Neural cell (in vitro differentiated cells): ENCODE results near the gene NDUFAB1. TPM values are rescaled to one million over a fixed set of nuclear protein-coding genes. Genes with fewer than 3 reads are reported as not detected.
"Not testable (repeated sequence)": the region's sequence is repeated elsewhere in the genome, so short reads cannot be mapped to it uniquely, and the experiment has no call there.

ENCODE experiments used
- H2AFZ ChIP-seq: fragments of 200-600, 300-800 bp; sonication (generic), shearing (Covaris generic); 2 replicates; pipeline ENCODE4 v1.6.0; 2014; ENCODE audit warnings: low read depth, mild to moderate bottlenecking, antibody characterized with exemption, low read length, moderate library complexity
- H3F3A ChIP-seq: fragments of 200-600 bp; shearing (Covaris generic); 2 replicates; pipeline ENCODE4 v1.6.1; 2016; ENCODE audit warnings: mild to moderate bottlenecking, moderate library complexity, mixed read lengths, antibody characterized with exemption, low read length; ENCODE audit not compliant: insufficient read depth, poor library complexity, severe bottlenecking
- H3K27ac ChIP-seq: fragments of 200-600, 300-800 bp; sonication (generic), shearing (Covaris generic); 2 replicates; pipeline ENCODE4 v1.5.1; 2014; ENCODE audit warnings: mild to moderate bottlenecking, low read length, moderate library complexity
- H3K27me3 ChIP-seq: fragments of 300-800, 200-600 bp; sonication (generic), shearing (Covaris generic); 2 replicates; pipeline ENCODE4 v1.6.0; 2014; ENCODE audit warnings: mild to moderate bottlenecking, low read depth, low read length, moderate library complexity; ENCODE audit not compliant: insufficient read depth
- H3K36me3 ChIP-seq: fragments of 300-800, 200-600 bp; sonication (generic), shearing (Covaris generic); 2 replicates; pipeline ENCODE4 v1.5.1; 2014; ENCODE audit warnings: mild to moderate bottlenecking, antibody characterized with exemption, low read length, moderate library complexity; ENCODE audit not compliant: insufficient read depth
- H3K4me2 ChIP-seq: fragments of 300-800, 200-600 bp; sonication (generic), shearing (Covaris generic); 2 replicates; pipeline ENCODE4 v1.6.0; 2014; ENCODE audit warnings: mild to moderate bottlenecking, low read length
- H3K4me3 ChIP-seq: fragments of 300-800, 200-600 bp; sonication (generic), shearing (Covaris generic); 2 replicates; pipeline ENCODE4 v1.5.1; 2014; ENCODE audit warnings: mild to moderate bottlenecking, low read length, moderate library complexity
- H3K79me2 ChIP-seq: fragments of 200-600 bp; shearing (Covaris generic); replicated peaks from 2 replicates; pipeline ENCODE4 v1.6.0; 2014; ENCODE audit warnings: mild to moderate bottlenecking, low read length, moderate library complexity; ENCODE audit not compliant: insufficient read depth
- H3K9ac ChIP-seq: fragments of 300-800, 200-600 bp; sonication (generic), shearing (Covaris generic); 2 replicates; pipeline ENCODE4 v1.6.1; 2016; ENCODE audit warnings: mild to moderate bottlenecking, low read length, mixed read lengths
- H3K9me2 ChIP-seq: fragments of 200-600 bp; shearing (Covaris generic); 2 replicates; pipeline ENCODE4 v1.6.1; 2016; ENCODE audit warnings: mild to moderate bottlenecking, low read length, mixed read lengths; ENCODE audit not compliant: insufficient read depth
- H3K9me3 ChIP-seq: fragments of 200-600, 300-800 bp; sonication (generic), shearing (Covaris generic); 2 replicates; pipeline ENCODE4 v1.6.1; 2016; ENCODE audit warnings: mild to moderate bottlenecking, mixed run types, low read length, moderate library complexity, mixed read lengths
- H4K20me1 ChIP-seq: fragments of 200-600 bp; shearing (Covaris generic); 2 replicates; pipeline ENCODE4 v1.6.1; 2016; ENCODE audit warnings: mild to moderate bottlenecking, mixed run types; ENCODE audit not compliant: insufficient read depth
- EP300 ChIP-seq: fragments of 450-650 bp; conservative IDR thresholded peaks from 2 replicates; pipeline ENCODE4 v1.6.1; 2014; ENCODE audit warnings: antibody characterized with exemption, mild to moderate bottlenecking, moderate library complexity; ENCODE audit not compliant: poor library complexity, severe bottlenecking
- EZH2 ChIP-seq: fragments of 200-600, 300-800 bp; shearing (Covaris generic), sonication (generic); IDR thresholded peaks from 2 replicates; pipeline ENCODE4 v1.6.1; 2014; ENCODE audit warnings: antibody characterized with exemption, low read length, borderline replicate concordance, mild to moderate bottlenecking; ENCODE audit not compliant: insufficient read depth, poor library complexity, severe bottlenecking
- MXI1 ChIP-seq: fragments of 450-650 bp; conservative IDR thresholded peaks from 2 replicates; pipeline ENCODE4 v1.6.1; 2014; ENCODE audit warnings: antibody characterized with exemption, mild to moderate bottlenecking; ENCODE audit not compliant: poor library complexity, severe bottlenecking
- POLR2AphosphoS5 ChIP-seq: IDR thresholded peaks from 2 replicates; pipeline ENCODE4 v1.6.1; 2012
- RAD21 ChIP-seq: fragments of 450-650 bp; conservative IDR thresholded peaks from 2 replicates; pipeline ENCODE4 v1.6.1; 2014; ENCODE audit warnings: antibody characterized with exemption, mild to moderate bottlenecking, moderate library complexity
- SMC3 ChIP-seq: fragments of 450-650 bp; conservative IDR thresholded peaks from 2 replicates; pipeline ENCODE4 v1.6.1; 2014; ENCODE audit warnings: antibody characterized with exemption, mild to moderate bottlenecking, moderate library complexity; ENCODE audit not compliant: poor library complexity
- TAF1 ChIP-seq: IDR thresholded peaks from 2 replicates; pipeline ENCODE4 v1.6.1; 2012; ENCODE audit warnings: low read depth
- polyA plus RNA-seq: library from polyadenylated mRNA; depleted of rRNA; stranded (reverse); fragments of >200 nt; gene quantifications from 2 replicates; pipeline ENCODE4 v1.2.3, GENCODE V29; 2014
- TF ChIP-seq, protein P1 (sequence below): IDR thresholded peaks from 2 replicates; pipeline ENCODE4 v1.6.1; 2012; ENCODE audit warnings: borderline replicate concordance
- TF ChIP-seq, protein P2 (sequence below): fragments of 450-650 bp; IDR thresholded peaks from 2 replicates; pipeline ENCODE4 v1.5.1; 2014; ENCODE audit warnings: antibody characterized with exemption, mild to moderate bottlenecking, moderate library complexity; ENCODE audit not compliant: poor library complexity, severe bottlenecking

The NDUFAB1 gene
- polyA plus RNA-seq, 1 donor from 2014 or later, result 492 TPM

DNA sequence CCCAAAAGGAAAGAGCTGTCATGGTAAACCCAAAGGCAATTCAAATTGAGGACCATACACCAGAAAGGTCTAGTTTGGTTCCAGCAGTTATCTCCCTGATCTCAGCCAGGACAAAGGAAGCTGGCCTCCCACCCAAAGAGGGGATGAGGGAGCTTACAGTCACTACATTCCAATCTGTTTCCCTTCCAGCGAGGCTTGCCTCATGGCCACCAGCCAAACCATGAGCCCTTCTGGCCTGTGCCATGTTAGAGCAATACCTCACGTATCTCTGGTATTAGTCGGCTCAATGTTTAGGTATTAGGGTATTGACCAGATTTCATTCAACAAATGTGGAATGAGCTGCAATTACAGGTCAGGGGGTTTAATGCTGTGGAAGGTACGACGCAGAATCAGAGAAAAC lies 8.4 kb downstream of the NDUFAB1 start:
- Histone ChIP-seq H3K9ac (no peak overlapping the region), H4K20me1 (no peaks in the 10 kb centered on the region), H3K79me2 (peaks cover 11% of the 10 kb centered on the region), H3F3A (no peaks in the 10 kb centered on the region), H3K4me2 (no peak overlapping the region), H3K9me2 (no peaks in the 10 kb centered on the region), H3K27me3 (no peaks in the 10 kb centered on the region), H3K27ac (no peak overlapping the region), H3K9me3 (no peaks in the 10 kb centered on the region), H3K4me3 (no peak overlapping the region), H3K36me3 (no peaks in the 10 kb centered on the region), H2AFZ (no peak overlapping the region)
- no peak for TF ChIP-seq SMC3
- TF ChIP-seq, protein P1, sequence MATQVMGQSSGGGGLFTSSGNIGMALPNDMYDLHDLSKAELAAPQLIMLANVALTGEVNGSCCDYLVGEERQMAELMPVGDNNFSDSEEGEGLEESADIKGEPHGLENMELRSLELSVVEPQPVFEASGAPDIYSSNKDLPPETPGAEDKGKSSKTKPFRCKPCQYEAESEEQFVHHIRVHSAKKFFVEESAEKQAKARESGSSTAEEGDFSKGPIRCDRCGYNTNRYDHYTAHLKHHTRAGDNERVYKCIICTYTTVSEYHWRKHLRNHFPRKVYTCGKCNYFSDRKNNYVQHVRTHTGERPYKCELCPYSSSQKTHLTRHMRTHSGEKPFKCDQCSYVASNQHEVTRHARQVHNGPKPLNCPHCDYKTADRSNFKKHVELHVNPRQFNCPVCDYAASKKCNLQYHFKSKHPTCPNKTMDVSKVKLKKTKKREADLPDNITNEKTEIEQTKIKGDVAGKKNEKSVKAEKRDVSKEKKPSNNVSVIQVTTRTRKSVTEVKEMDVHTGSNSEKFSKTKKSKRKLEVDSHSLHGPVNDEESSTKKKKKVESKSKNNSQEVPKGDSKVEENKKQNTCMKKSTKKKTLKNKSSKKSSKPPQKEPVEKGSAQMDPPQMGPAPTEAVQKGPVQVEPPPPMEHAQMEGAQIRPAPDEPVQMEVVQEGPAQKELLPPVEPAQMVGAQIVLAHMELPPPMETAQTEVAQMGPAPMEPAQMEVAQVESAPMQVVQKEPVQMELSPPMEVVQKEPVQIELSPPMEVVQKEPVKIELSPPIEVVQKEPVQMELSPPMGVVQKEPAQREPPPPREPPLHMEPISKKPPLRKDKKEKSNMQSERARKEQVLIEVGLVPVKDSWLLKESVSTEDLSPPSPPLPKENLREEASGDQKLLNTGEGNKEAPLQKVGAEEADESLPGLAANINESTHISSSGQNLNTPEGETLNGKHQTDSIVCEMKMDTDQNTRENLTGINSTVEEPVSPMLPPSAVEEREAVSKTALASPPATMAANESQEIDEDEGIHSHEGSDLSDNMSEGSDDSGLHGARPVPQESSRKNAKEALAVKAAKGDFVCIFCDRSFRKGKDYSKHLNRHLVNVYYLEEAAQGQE, result no peak
- TF ChIP-seq EP300, result no peak
- no peak for TF ChIP-seq TAF1

DNA sequence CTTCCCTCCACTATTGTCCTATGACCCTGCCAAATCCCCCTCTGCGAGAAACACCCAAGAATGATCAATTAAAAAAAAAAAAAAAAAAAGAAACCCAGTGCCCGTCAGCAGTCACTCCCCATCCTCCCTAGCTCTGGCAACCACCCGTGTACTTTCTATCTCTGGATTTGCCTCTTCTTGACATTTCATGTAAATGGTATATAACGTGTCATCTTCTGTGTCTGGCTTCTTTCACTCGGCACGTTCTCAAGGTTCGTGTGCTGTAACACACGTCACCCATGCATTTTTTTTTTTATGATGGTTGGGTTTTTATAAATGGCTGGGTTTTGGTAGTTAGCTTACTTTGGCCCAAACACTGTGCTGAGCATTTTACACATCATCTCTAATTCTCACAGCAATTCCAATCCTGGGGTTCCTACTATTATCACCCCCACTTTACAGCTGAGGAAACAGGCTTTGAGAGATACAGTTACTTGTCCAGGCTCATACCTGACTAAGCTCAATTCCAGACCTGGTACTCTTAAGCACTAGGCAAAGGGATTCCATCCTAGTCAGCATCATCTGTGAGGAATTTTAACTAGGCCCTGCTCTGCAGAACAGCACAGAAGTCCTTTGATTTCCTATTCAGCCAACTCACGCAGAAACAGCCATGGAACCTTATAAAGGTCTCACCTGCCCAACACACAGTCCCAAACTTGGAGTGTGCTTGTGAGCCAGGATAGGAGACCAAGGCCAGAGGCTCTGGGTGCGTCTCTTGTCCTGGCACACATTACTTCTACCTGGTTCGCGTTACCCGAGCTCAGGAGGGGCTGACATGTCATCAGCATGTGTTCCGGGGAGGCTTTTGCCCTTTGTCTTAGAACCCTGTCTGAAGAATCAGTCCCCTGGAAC lies 11.7 kb downstream of the NDUFAB1 start:
- no peaks in the 10 kb centered on the region for H3K27me3 ChIP-seq
- H3K27ac ChIP-seq, result no peak overlapping the region
- TF ChIP-seq SMC3 (no peak), RAD21 (no peak), POLR2AphosphoS5 (no peak), EZH2 (no peak), MXI1 (no peak), EP300 (no peak), TAF1 (no peak)
- TF ChIP-seq, protein P2, sequence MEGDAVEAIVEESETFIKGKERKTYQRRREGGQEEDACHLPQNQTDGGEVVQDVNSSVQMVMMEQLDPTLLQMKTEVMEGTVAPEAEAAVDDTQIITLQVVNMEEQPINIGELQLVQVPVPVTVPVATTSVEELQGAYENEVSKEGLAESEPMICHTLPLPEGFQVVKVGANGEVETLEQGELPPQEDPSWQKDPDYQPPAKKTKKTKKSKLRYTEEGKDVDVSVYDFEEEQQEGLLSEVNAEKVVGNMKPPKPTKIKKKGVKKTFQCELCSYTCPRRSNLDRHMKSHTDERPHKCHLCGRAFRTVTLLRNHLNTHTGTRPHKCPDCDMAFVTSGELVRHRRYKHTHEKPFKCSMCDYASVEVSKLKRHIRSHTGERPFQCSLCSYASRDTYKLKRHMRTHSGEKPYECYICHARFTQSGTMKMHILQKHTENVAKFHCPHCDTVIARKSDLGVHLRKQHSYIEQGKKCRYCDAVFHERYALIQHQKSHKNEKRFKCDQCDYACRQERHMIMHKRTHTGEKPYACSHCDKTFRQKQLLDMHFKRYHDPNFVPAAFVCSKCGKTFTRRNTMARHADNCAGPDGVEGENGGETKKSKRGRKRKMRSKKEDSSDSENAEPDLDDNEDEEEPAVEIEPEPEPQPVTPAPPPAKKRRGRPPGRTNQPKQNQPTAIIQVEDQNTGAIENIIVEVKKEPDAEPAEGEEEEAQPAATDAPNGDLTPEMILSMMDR, result no peak
- TF ChIP-seq, protein P1, result no peak
- H3K9me3 ChIP-seq, result no peaks in the 10 kb centered on the region
- H3K4me3 ChIP-seq, result no peak overlapping the region
- H2AFZ ChIP-seq, result no peak overlapping the region
- no peaks in the 10 kb centered on the region for H4K20me1 ChIP-seq
- no peaks in the 10 kb centered on the region for H3F3A ChIP-seq
- no peak overlapping the region for H3K4me2 ChIP-seq
- no peak overlapping the region for H3K9ac ChIP-seq
- no peaks in the 10 kb centered on the region for H3K9me2 ChIP-seq
- peaks cover 7% of the 10 kb centered on the region for H3K36me3 ChIP-seq
- H3K79me2 ChIP-seq, result no peaks in the 10 kb centered on the region

DNA sequence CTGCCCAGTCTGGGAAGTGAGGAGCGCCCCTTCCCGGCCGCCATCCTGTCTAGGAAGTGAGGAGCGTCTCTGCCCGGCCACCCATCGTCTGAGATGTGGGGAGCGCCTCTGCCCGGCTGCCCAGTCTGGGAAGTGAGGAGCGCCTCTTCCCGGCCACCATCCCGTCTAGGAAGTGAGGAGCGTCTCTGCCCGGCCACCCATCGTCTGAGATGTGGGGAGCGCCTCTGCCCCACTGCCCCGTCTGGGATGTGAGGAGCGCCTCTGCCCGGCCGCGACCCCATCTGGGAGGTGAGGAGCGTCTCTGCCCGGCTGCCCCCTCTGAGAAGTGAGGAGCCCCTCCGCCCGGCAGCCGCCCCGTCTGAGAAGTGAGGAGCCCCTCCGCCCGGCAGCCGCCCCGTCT lies 12.8 kb downstream of the NDUFAB1 start:
- not testable (repeated sequence) for H3K27ac ChIP-seq, H3F3A ChIP-seq, H3K9me2 ChIP-seq, H3K4me2 ChIP-seq, H3K9ac ChIP-seq, H3K36me3 ChIP-seq, H4K20me1 ChIP-seq, H2AFZ ChIP-seq, H3K4me3 ChIP-seq, H3K9me3 ChIP-seq, H3K79me2 ChIP-seq, H3K27me3 ChIP-seq
